Endodermal cell (in vitro differentiated cells): ENCODE results near the gene AREL1. TPM values are rescaled to one million over a fixed set of nuclear protein-coding genes. Genes with fewer than 3 reads are reported as not detected.

Experiments
- DNase-seq: peaks from one replicate; pipeline ENCODE4 v3.0.0-alpha.2; 2017
- H3K27ac ChIP-seq: 2 replicates; pipeline ENCODE4 v1.5.1; 2013; ENCODE audit warnings: mild to moderate bottlenecking, low read depth, low read length, moderate library complexity
- H3K27me3 ChIP-seq: 2 replicates; pipeline ENCODE4 v1.6.1; 2013; ENCODE audit warnings: mild to moderate bottlenecking, low read length, moderate library complexity; ENCODE audit not compliant: insufficient read depth, control insufficient read depth, poor library complexity, severe bottlenecking
- H3K36me3 ChIP-seq: 2 replicates; pipeline ENCODE4 v1.7.0; 2013; ENCODE audit warnings: mild to moderate bottlenecking, low read length, moderate library complexity; ENCODE audit not compliant: control insufficient read depth, insufficient read depth
- H3K4me1 ChIP-seq: one replicate; pipeline ENCODE4 v1.7.0; 2013; ENCODE audit warnings: low read length; ENCODE audit not compliant: control insufficient read depth, insufficient read depth
- H3K4me3 ChIP-seq: 2 replicates; pipeline ENCODE4 v1.5.1; 2013; ENCODE audit warnings: mild to moderate bottlenecking, low read length, moderate library complexity
- H3K9ac ChIP-seq: 2 replicates; pipeline ENCODE4 v1.6.1; 2013; ENCODE audit warnings: mild to moderate bottlenecking, low read length, moderate library complexity; ENCODE audit not compliant: poor library complexity, severe bottlenecking; ENCODE audit errors: extremely low read depth
- H3K9me3 ChIP-seq: 2 replicates; pipeline ENCODE4 v1.6.1; 2013; ENCODE audit warnings: mild to moderate bottlenecking, low read length, moderate library complexity; ENCODE audit not compliant: control insufficient read depth
- H3K27ac Mint-ChIP-seq: 2 replicates; pipeline ENCODE4 v1.8.0; 2020; ENCODE audit warnings: mixed read lengths
- H3K27me3 Mint-ChIP-seq: 2 replicates; pipeline ENCODE4 v1.8.0; 2021; ENCODE audit warnings: mild to moderate bottlenecking, mixed read lengths; ENCODE audit not compliant: insufficient read depth
- H3K36me3 Mint-ChIP-seq: 2 replicates; pipeline ENCODE4 v1.8.0; 2020; ENCODE audit warnings: low read depth, mixed read lengths
- H3K4me1 Mint-ChIP-seq: 2 replicates; pipeline ENCODE4 v1.8.0; 2020; ENCODE audit warnings: mixed read lengths
- H3K4me3 Mint-ChIP-seq: 2 replicates; pipeline ENCODE4 v1.8.0; 2020; ENCODE audit warnings: mild to moderate bottlenecking, moderate library complexity, mixed read lengths
- H3K9me3 Mint-ChIP-seq: 2 replicates; pipeline ENCODE4 v1.8.0; 2020; ENCODE audit warnings: mild to moderate bottlenecking, mixed read lengths
- CTCF ChIP-seq: fragments of 200-600 bp; sonication (generic); conservative IDR thresholded peaks from 2 replicates; pipeline ENCODE4 v1.5.0; 2021; ENCODE audit warnings: antibody characterized with exemption, mild to moderate bottlenecking
- WGBS, 2 experiments: methylation state at CpG; one replicate each; pipeline versions ENCODE4 v1.1.5 to v1.1.7; 2013; ENCODE audit warnings: missing lambda C conversion rate in 2 of 2, mixed read lengths in 1 of 2; ENCODE audit not compliant: insufficient coverage in 1 of 2, insufficient read length in 1 of 2; 5-methylcytosine and 5-hydroxymethylcytosine counted together
- total RNA-seq, 2 donors: library from RNA; stranded (reverse); fragmentation: NEBNext Ultra II Directional in 1 of 2; extraction: Animal tissue kit (Norgen Biotek cat#: 25700) in 1 of 2; gene quantifications; 2 replicates in 1 of 2; 3 replicates in 1 of 2; pipeline ENCODE4 v1.2.1, GENCODE V29; 2021

The AREL1 gene
- total RNA-seq, 2 donors from 2014 or later = 36.5 to 39.0 TPM

GRCh38 chr14:74720526-74720925 lies 7.6 kb upstream of the AREL1 start:
- no peaks in the 10 kb centered on the region for H3K27me3 Mint-ChIP-seq
- H3K27ac ChIP-seq = no peak overlapping the region
- H3K9me3 Mint-ChIP-seq = no peaks in the 10 kb centered on the region
- no peaks in the 10 kb centered on the region for H3K9me3 ChIP-seq
- no peaks in the 10 kb centered on the region for H3K4me1 Mint-ChIP-seq
- peaks cover 58% of the 10 kb centered on the region for H3K36me3 ChIP-seq
- no peak overlapping the region for H3K4me3 ChIP-seq
- no peaks in the 10 kb centered on the region for H3K4me1 ChIP-seq
- no peaks in the 10 kb centered on the region for H3K27me3 ChIP-seq
- H3K4me3 Mint-ChIP-seq = no peak overlapping the region
- no peak overlapping the region for H3K27ac Mint-ChIP-seq
- H3K9ac ChIP-seq = no peak overlapping the region
- no peak for DNase-seq
- peaks cover 33% of the 10 kb centered on the region for H3K36me3 Mint-ChIP-seq
- TF ChIP-seq CTCF = no peak

- Histone ChIP-seq H3K36me3 (peaks cover 31% of the 10 kb centered on the region), H3K9ac (peak overlapping the region; percentile 74), H3K27ac (no peak overlapping the region), H3K4me1 (peaks cover 4% of the 10 kb centered on the region), H3K9me3 (no peaks in the 10 kb centered on the region), H3K27me3 (no peaks in the 10 kb centered on the region), H3K4me3 (peak overlapping the region; percentile 99)
- Mint-ChIP-seq H3K27ac (peak overlapping the region; percentile 97), H3K9me3 (no peaks in the 10 kb centered on the region), H3K4me1 (peaks cover 10% of the 10 kb centered on the region), H3K36me3 (peaks cover 12% of the 10 kb centered on the region), H3K4me3 (peak overlapping the region; percentile 81), H3K27me3 (no peaks in the 10 kb centered on the region)
- WGBS, 2 experiments = 21 to 31% methylated on average over 6 of the region's 6 CpGs
- no peak for TF ChIP-seq CTCF
- no peak for DNase-seq
These were observed 485 bp upstream of the AREL1 start for GRCh38 chr14:74713395-74713735.

GRCh38 chr14:74711651-74712050 lies 1.2 kb downstream of the AREL1 start:
- Mint-ChIP-seq H3K36me3 (peaks cover 9% of the 10 kb centered on the region), H3K4me1 (peaks cover 10% of the 10 kb centered on the region), H3K27ac (no peak overlapping the region), H3K27me3 (no peaks in the 10 kb centered on the region), H3K4me3 (peak overlapping the region; percentile 81), H3K9me3 (no peaks in the 10 kb centered on the region)
- H3K9me3 ChIP-seq = no peaks in the 10 kb centered on the region
- H3K9ac ChIP-seq = no peak overlapping the region
- H3K4me1 ChIP-seq = peaks cover 4% of the 10 kb centered on the region
- no peak overlapping the region for H3K27ac ChIP-seq
- no peak for TF ChIP-seq CTCF
- peak overlapping the region; percentile 99 for H3K4me3 ChIP-seq
- no peaks in the 10 kb centered on the region for H3K27me3 ChIP-seq
- DNase-seq = no peak
- 87 to 93% methylated on average over 5 of the region's 5 CpGs for whole genome bisulfite sequencing, 2 experiments
- H3K36me3 ChIP-seq = peaks cover 18% of the 10 kb centered on the region
